ENCODE results near the gene ESAM. TPM values are rescaled to one million over a fixed set of nuclear protein-coding genes. Genes with fewer than 3 reads are reported as not detected.

The ESAM gene
- total and polyA plus RNA-seq, 4 donors = 4.0 to 15.6 (median 9.9) TPM

- Histone ChIP-seq H3K4me3 (ENCODE audit: low read depth in 1 of 3, low read length in 3 of 3) (no peak overlapping the region), H3K27me3 (ENCODE audit: control insufficient read depth in 4 of 4, insufficient read depth in 4 of 4, low read length in 3 of 4) (no peaks in the 10 kb centered on the region), H3K36me3 (ENCODE audit: control insufficient read depth in 4 of 4, insufficient read depth in 3 of 4, low read depth in 1 of 4, low read length in 3 of 4) (no peaks in the 10 kb centered on the region), H3K4me1 (ENCODE audit: control insufficient read depth in 4 of 4, insufficient read depth in 4 of 4, low read length in 3 of 4) (no peaks in the 10 kb centered on the region), H3K9me3 (ENCODE audit: control insufficient read depth in 4 of 4, low read length in 3 of 4) (peaks cover 0 to 13% (median 3%) of the 10 kb centered on the region in 4 donors), H3K27ac (ENCODE audit: low read depth in 1 of 2, low read length in 2 of 2) (no peak overlapping the region), H3K9ac (ENCODE audit: low read depth in 1 of 2, low read length in 2 of 2) (no peak overlapping the region)
- WGBS = 81% methylated on average over 4 of the region's 4 CpGs
- DNase-seq (ENCODE audit: low spot score) = no peak
- TF ChIP-seq FOXA2 (IDR thresholded peaks at IDR 0.05) (no peak), FOXA1 (IDR thresholded peaks at IDR 0.05) (no peak), NR2F2 (IDR thresholded peaks at IDR 0.05) (no peak), GABPA (IDR thresholded peaks at IDR 0.05 in 1 of 2, conservative IDR thresholded peaks at IDR 0.05 in 1 of 2) (no peak), EGR1 (IDR thresholded peaks at IDR 0.05; ENCODE audit: low read depth in 2 of 2) (no peak), RXRA (IDR thresholded peaks at IDR 0.05) (no peak), ZBTB33 (IDR thresholded peaks at IDR 0.05) (no peak), SP1 (IDR thresholded peaks at IDR 0.05) (no peak), HNF4A (conservative IDR thresholded peaks at IDR 0.05) (no peak), TAF1 (conservative IDR thresholded peaks at IDR 0.05) (no peak), CTCF (IDR thresholded peaks at IDR 0.05; ENCODE audit: low read depth, low read length, missing input control) (no peak)
These were observed 54.3 kb downstream of the ESAM start for GRCh38 chr11:124707829-124708228.

Other genes starting within 250 kb of the ESAM start
- not detected for gene OR8B12, start 218.6 kb downstream of the ESAM start, total RNA-seq
- not detected for gene OR8B12, start 218.6 kb downstream of the ESAM start, polyA plus RNA-seq
- gene OR8A1, start 192.3 kb downstream of the ESAM start, total RNA-seq = not detected
- gene OR8A1, start 192.3 kb downstream of the ESAM start, polyA plus RNA-seq = not detected
- gene PANX3, start 150.9 kb downstream of the ESAM start, total RNA-seq = not detected
- gene PANX3, start 150.9 kb downstream of the ESAM start, polyA plus RNA-seq = not detected
- 10 to 100 TPM; 13.4 to 18.7 TPM for gene TBRG1, start 139.4 kb downstream of the ESAM start, total RNA-seq
- gene TBRG1, start 139.4 kb downstream of the ESAM start, polyA plus RNA-seq = 10 to 100 TPM; 14.3 to 32.4 TPM
- gene SIAE, start 88.6 kb downstream of the ESAM start, total RNA-seq = 10 to 100 TPM in 1 of 2 donors, 1 to 10 TPM in 1; 6.4 to 11.5 TPM
- 10 to 100 TPM; 11.0 to 33.9 TPM for gene SIAE, start 88.6 kb downstream of the ESAM start, polyA plus RNA-seq
- gene SPA17, start 88.4 kb downstream of the ESAM start, total RNA-seq = 1 to 10 TPM; 1.2 to 3.2 TPM
- 1 to 10 TPM in 1 of 2 donors, under 1 TPM in 1; 0.47 to 2.5 TPM for gene SPA17, start 88.4 kb downstream of the ESAM start, polyA plus RNA-seq
- 1 to 10 TPM in 1 of 2 donors, not detected in 1; 1.7 TPM for gene NRGN, start 22.3 kb downstream of the ESAM start, total RNA-seq
- gene NRGN, start 22.3 kb downstream of the ESAM start, polyA plus RNA-seq = 1 to 10 TPM in 1 of 2 donors, under 1 TPM in 1; 0.51 to 1.6 TPM
- gene VSIG2, start 10.0 kb downstream of the ESAM start, total RNA-seq = under 1 TPM in 1 of 2 donors, not detected in 1; 0.75 TPM
- gene VSIG2, start 10.0 kb downstream of the ESAM start, polyA plus RNA-seq = 1 to 10 TPM in 1 of 2 donors, under 1 TPM in 1; 0.51 to 1.3 TPM
- gene MSANTD2, start 38.1 kb upstream of the ESAM start, total RNA-seq = 1 to 10 TPM; 3.0 to 7.7 TPM
- gene MSANTD2, start 38.1 kb upstream of the ESAM start, polyA plus RNA-seq = 1 to 10 TPM; 1.6 to 1.7 TPM
- gene ROBO3, start 103.1 kb upstream of the ESAM start, total RNA-seq = 1 to 10 TPM; 1.1 to 1.2 TPM
- 1 to 10 TPM; 1.6 to 2.2 TPM for gene ROBO3, start 103.1 kb upstream of the ESAM start, polyA plus RNA-seq
- 10 to 100 TPM in 1 of 2 donors, 1 to 10 TPM in 1; 6.4 to 17.2 TPM for gene ROBO4, start 135.6 kb upstream of the ESAM start, total RNA-seq
- 1 to 10 TPM; 2.5 to 8.7 TPM for gene ROBO4, start 135.6 kb upstream of the ESAM start, polyA plus RNA-seq
- not detected for gene HEPN1, start 157.0 kb upstream of the ESAM start, total RNA-seq
- gene HEPN1, start 157.0 kb upstream of the ESAM start, polyA plus RNA-seq = 1 to 10 TPM in 1 of 2 donors, under 1 TPM in 1; 0.22 to 2.6 TPM
- gene HEPACAM, start 173.8 kb upstream of the ESAM start, total RNA-seq = 1 to 10 TPM in 1 of 2 donors, not detected in 1; 3.3 TPM
- 1 to 10 TPM in 1 of 2 donors, under 1 TPM in 1; 0.79 to 7.1 TPM for gene HEPACAM, start 173.8 kb upstream of the ESAM start, polyA plus RNA-seq
- 1 to 10 TPM; 1.2 to 3.5 TPM for gene CCDC15, start 191.9 kb upstream of the ESAM start, total RNA-seq
- under 1 TPM; 0.35 to 0.60 TPM for gene CCDC15, start 191.9 kb upstream of the ESAM start, polyA plus RNA-seq

All from liver (tissue), 9 donors.